ENCODE results near the gene TTLL11.
"Not testable (repeated sequence)": the region's sequence is repeated elsewhere in the genome, so short reads cannot be mapped to it uniquely, and the experiment has no call there.

The TTLL11 gene

DNA sequence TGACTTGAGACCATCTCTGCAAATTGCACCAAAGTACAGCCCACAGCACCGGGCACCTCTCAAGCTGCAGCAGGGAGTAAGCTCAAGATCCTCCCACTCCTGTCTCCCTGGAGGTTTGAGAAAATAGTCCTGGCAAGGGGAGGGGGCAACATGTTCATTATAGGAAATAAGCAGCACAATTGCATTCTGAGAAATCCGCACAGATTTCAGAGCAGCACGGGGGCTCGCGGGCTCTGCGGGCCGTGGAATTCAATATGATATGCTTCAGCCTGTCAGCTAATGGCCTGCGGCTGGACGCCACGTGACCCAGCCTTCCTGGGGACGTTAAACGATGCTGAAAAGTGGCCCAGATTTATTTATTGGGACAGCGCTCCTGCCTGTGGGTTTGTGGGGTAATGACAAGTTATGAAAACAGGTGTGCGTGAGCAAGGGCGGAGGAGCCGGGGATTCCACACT, 285.3 kb downstream of the TTLL11 start:
- DNase-seq: no peak

- no peak for DNase-seq
Measured at GRCh38 chr9:121807069-121807822, 285.9 kb downstream of the TTLL11 start.

GRCh38 chr9:121802753-121803152, 290.4 kb downstream of the TTLL11 start:
- DNase-seq: no peak

DNA sequence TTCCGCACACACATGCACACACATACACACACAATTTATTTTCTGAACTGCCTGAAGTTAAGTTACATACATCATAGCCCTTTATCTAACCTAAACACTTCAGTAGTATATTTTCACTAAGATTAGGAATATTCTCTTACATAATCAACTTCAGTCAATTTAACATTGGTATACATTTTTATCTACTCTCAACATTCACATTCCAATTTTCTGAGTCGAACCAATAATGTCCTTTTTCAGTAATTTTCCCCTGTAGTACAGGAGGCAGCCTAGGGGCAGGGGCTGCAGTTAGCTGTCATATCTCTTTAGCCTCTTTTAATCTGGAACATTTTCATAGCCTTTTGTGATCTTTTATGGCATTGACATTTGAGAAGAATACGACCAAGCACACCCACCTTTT, 291.5 kb downstream of the TTLL11 start:
- DNase-seq: peak; percentile 10

- DNase-seq: no peak
Measured at GRCh38 chr9:121800376-121800775, 292.7 kb downstream of the TTLL11 start.

DNA sequence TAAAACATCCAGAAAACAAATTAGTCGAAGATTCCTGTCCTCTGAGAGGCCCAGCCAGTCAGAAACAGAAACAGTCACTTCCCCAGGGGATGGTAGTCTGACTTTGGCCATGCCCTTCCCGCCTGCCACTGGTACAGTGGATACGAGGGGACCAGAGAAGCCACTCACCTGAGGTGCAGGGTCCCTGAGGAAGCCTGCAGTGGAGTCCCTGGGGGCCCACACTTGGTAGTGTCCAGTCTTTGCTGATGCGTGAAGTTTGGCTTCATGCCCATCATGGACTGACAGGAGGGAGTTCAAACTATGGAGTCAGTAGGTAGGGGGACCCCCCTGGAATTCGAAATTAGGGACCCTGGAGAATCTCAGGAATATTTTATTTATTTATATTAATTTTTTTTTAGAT, 294.2 kb downstream of the TTLL11 start:
- DNase-seq: no peak

DNA sequence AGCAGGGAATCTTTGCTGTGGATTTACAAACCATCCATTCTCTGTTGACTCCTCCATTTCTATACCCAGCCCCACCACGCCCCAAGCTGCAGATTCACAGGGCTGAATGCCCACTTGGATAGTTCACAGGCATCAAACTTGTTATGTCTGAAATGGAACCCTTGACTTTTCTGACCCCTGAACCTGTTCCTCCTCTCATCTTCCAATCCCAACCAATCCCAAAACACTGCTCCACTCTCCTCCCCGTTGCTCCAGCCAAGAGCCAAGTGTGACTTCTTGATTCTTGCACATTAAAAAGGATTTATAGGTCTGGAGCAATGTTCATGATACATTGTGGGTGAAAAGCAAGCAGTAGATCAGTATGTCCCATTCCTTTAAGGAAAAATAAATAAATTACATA, 296.0 kb downstream of the TTLL11 start:
- DNase-seq: no peak

- not testable (repeated sequence) for DNase-seq
Measured at GRCh38 chr9:121794334-121794733, 298.8 kb downstream of the TTLL11 start.

- DNase-seq: not testable (repeated sequence)
Measured at GRCh38 chr9:121792476-121792875, 300.6 kb downstream of the TTLL11 start.

DNA sequence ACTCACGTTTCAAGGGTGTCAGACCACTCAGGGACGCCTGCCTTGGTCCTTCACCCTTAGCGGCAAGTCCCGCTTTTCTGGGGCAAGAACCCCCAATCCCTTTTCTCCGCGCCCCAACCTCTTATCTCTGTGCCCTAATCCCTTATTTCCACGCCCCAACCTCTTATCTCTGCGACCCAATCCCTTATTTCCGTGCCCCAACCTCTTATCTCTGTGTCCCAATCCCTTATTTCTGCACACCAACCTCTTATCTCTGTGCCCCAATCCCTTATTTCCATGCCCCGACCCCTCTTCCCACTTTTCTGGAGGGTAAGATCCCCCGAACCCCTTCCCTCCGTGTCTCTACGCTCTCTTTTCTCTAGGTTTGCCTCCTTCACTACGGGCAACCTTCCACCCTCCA, 302.3 kb downstream of the TTLL11 start:
- DNase-seq: no peak

DNA sequence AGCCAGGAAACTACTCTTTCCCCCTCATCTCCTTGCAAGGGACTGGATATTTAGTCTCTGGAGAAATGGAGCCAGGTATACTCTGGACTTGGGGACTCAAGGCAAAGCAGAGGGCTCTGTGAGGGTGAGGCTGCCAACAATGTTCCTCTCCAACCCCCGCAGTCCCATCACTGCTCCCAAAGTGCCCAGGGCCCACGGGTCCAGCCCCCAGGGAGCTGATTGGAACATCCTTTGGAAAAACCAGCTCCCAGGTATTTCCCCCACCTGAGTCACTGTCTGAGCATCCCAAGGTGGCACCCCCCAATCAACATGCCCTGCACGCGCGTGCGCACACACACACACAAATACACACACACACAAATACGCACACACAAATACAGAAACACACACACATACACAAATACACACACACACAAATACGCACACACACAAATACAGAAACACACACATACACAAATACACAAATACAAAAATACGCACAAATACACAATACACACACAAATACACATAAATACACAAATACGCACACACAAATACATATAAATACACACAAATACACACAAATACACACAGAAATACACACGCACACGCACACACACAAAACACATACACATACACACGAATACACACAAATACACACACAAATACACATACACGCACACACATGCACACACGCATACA, 304.3 kb downstream of the TTLL11 start:
- no peak for DNase-seq

DNA sequence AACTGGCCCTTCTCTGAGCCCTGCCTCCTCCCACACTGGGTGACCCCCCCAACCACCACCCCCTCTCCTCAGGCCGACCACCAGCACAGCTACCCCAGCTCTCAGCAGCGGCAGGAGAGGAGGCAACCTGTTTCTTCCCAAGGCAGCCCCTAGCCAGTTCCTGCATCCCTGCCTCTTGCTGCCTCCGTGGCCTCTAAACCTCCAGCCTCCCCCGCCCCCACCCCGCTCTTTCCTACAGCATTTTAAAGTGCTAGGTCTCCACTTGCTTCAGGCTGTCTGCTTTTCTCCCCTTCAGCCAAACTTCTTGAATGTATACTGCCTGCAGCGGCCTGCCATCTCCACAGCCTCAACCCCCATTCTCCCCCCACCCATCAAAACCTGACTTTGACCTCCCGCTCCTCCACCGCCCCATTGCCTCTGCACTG, 306.1 kb downstream of the TTLL11 start:
- no peak for DNase-seq

DNA sequence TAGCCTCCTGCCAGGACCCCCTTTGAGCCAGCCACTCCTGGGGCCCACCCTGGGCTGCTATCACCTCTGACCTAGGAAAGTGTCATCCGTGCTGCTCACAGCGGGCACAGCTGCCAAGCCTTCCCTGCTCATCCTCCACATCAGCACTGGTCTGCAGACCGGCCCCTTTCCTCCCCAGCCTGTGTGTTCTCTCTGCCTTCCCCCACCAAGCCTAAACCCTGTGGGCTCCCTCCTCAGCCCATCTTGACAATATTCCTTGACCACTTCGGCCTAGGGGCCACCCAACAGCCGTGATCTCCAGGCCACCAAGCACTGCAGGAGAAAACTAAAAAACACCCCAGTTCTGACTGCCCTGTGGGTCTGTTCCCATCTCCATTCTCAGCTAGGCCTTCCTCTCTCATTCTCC, 306.6 kb downstream of the TTLL11 start:
- no peak for DNase-seq

DNA sequence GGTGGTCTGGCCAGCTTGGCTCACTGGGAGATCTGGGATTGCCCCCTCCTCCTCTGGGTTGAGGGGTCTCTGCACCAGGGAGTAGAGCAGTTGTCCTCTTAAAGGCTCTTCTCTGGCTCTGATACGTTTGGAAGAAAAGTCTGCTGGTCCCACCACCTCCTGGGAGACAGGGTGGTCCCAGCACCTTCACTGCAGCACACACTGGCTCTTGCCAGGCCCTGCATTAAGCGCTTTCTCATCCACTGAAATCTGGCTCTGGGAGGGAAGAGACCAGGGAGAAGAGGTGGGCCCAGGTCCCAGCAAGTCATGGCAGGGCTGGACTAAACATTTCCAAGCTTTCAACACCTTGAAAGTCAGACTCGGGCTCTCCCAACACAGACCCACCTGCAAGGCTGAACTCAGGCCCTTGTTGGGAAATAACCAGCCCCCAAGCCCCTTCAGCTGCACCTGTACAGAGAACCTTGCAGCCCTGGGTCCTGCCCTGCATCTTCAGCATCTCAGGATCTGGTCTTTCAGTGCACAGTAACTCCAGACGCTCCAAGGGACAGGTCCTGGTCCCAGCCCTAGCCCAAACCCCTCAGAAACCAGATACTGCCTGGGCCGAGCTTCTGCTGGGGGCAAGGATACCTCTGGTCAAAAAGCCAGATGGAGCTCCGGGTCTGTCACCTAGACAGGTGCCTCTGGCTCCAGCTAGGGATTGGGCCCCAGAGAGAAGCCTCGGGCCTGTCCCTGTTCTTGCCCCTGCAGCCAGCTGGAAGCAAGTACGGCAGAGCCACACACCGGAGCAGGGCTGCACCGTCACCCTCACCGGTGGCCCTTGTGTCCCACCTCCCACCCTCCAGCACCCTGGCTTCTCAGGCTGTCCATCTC, 307.2 kb downstream of the TTLL11 start:
- no peak for DNase-seq

DNA sequence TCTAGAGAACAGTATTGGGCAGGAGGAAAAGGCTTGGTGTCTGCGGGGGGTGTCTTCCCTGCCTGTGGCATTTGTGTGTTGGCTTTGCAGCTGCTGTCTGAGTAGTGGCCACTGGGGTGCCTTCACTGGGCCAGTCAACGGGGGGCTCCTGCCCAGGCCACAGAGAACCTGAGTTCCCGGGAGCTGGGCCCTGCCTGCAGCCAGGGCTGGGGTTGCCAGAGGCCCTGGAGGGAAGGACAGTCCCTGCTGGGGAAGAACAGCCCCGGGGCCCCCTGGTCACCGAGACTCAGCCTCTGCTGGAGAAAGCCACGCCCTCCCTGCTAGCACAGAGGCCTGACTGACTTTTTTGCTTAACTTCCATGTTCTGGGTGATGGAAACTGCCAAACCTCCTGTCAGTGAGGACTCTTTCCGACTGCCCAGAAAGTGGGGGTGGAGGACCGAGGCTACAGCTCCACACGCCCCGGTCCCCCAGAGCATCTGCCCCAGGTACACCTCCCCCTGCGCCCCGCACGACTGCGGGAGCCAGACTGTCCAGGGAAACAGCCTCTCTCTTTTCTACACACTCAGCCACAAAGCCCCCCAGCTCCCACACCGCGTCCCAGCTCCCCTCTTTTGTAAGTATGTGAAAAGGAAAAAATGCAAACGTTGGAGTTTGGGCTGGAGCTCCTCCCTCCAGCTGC, 308.2 kb downstream of the TTLL11 start:
- DNase-seq: no peak

- DNase-seq: no peak
Measured at GRCh38 chr9:121783521-121784507, 309.3 kb downstream of the TTLL11 start.

- DNase-seq: no peak
Measured at GRCh38 chr9:121783111-121783510, 310.0 kb downstream of the TTLL11 start.

GRCh38 chr9:121782514-121783110, 310.5 kb downstream of the TTLL11 start:
- DNase-seq: no peak

GRCh38 chr9:121781701-121782464, 311.2 kb downstream of the TTLL11 start:
- no peak for DNase-seq

DNA sequence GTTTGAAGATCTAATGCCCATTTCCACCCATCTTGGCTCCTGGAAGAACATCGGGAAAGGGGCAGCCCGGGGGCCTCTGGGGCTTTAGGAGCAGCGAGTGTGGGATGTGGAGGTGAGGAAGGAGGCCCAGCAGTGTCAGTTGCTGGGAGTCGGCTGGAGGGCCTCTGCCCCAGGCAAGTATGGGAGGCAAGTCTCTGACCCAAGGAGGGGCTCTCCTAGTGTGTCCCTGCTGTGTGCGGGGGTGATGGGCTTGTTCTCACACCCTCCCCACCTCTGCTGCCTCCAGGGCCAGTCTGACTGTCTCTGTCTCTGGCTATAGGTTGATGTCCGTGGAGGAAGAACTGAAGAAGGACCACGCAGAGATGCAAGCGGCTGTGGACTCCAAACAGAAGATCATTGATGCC, 312.0 kb downstream of the TTLL11 start:
- no peak for DNase-seq
